ENCODE measurements around the gene RNU2-63P.

GRCh38 chr2:88010136-88010535 is 6.2 kb downstream of the RNU2-63P start:
- TF ChIP-seq, protein P1, sequence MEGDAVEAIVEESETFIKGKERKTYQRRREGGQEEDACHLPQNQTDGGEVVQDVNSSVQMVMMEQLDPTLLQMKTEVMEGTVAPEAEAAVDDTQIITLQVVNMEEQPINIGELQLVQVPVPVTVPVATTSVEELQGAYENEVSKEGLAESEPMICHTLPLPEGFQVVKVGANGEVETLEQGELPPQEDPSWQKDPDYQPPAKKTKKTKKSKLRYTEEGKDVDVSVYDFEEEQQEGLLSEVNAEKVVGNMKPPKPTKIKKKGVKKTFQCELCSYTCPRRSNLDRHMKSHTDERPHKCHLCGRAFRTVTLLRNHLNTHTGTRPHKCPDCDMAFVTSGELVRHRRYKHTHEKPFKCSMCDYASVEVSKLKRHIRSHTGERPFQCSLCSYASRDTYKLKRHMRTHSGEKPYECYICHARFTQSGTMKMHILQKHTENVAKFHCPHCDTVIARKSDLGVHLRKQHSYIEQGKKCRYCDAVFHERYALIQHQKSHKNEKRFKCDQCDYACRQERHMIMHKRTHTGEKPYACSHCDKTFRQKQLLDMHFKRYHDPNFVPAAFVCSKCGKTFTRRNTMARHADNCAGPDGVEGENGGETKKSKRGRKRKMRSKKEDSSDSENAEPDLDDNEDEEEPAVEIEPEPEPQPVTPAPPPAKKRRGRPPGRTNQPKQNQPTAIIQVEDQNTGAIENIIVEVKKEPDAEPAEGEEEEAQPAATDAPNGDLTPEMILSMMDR (IDR thresholded peaks at IDR 0.05 in 8 of 11, conservative IDR thresholded peaks at IDR 0.05 in 3 of 11) = no peak
- no peak for TF ChIP-seq POLR2A (IDR thresholded peaks at IDR 0.05)
